ENCODE data around the gene INS.
A peak's percentile ranks its signal among the peaks of the same experiment; 100 is the strongest.
"Not testable (repeated sequence)": the region's sequence is repeated elsewhere in the genome, so short reads cannot be mapped to it uniquely, and the experiment has no call there.

INS gene

GRCh38 chr11:2195756-2196088, 34.7 kb upstream of the INS start:
- Histone ChIP-seq H3K4me1 (peaks cover 42% of the 10 kb centered on the region), H3K9me3 (no peaks in the 10 kb centered on the region), H3K36me3 (no peaks in the 10 kb centered on the region), H3K27me3 (no peaks in the 10 kb centered on the region), H3K4me3 (ENCODE audit: low read depth, low read length) (no peak overlapping the region)
- no peak for TF ChIP-seq CTCF (IDR thresholded peaks at IDR 0.05; ENCODE audit: low read depth, low read length)
- no peak for DNase-seq

- TF ChIP-seq CTCF (IDR thresholded peaks at IDR 0.05; ENCODE audit: low read depth, low read length) = peak; percentile 71
- Histone ChIP-seq H3K4me3 (ENCODE audit: low read depth, low read length) (no peak overlapping the region), H3K27me3 (no peaks in the 10 kb centered on the region), H3K4me1 (peaks cover 48% of the 10 kb centered on the region), H3K36me3 (no peaks in the 10 kb centered on the region), H3K9me3 (no peaks in the 10 kb centered on the region)
- peak; percentile 72 for DNase-seq
Measured at GRCh38 chr11:2194877-2195755, 34.1 kb upstream of the INS start.

DNA sequence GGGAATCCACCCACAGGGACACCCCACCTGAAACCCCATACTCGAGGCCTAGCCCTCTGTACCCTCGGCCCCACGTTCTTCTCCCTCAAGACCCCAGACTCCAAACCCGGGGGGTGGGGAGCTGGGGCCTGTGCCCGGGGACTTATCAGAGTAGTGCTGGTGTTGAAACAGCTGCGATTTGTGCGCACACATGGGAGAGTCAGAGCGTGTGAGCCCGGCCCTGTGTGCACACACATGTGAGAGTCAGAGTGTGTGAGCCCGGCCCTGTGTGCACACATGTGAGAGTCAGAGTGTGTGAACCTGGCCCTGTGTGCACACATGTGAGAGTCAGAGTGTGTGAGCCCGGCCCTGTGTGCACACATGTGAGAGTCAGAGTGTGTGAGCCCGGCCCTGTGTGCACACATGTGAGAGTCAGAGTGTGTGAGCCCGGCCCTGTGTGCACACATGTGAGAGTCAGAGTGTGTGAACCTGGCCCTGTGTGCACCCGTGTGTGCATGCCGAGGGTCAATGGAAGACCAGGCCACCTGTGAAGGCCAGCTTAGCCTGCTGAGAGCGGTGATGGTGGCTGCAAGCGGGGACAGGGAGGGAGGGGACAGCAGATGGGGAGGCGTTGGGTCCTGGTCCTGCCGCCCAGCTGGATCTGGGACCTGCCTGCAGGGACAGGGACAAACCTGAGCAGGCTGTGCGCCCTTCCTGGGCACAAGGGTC, 33.0 kb upstream of the INS start:
- not testable (repeated sequence) for H3K27me3 ChIP-seq; H3K36me3 ChIP-seq; H3K9me3 ChIP-seq; H3K4me3 ChIP-seq (ENCODE audit: low read depth, low read length)
- H3K4me1 ChIP-seq = peaks cover 51% of the 10 kb centered on the region
- peak; percentile 53 for DNase-seq

- Histone ChIP-seq H3K9me3 (no peaks in the 10 kb centered on the region), H3K27me3 (no peaks in the 10 kb centered on the region), H3K4me1 (peaks cover 51% of the 10 kb centered on the region), H3K4me3 (ENCODE audit: low read depth, low read length) (peak overlapping the region; percentile 16; the same call in 1 of the 2 replicates), H3K36me3 (no peaks in the 10 kb centered on the region)
- peak; percentile 94 for DNase-seq
- no peak for TF ChIP-seq CTCF (IDR thresholded peaks at IDR 0.05; ENCODE audit: low read depth, low read length)
Measured at GRCh38 chr11:2193099-2193887, 32.3 kb upstream of the INS start.

DNA sequence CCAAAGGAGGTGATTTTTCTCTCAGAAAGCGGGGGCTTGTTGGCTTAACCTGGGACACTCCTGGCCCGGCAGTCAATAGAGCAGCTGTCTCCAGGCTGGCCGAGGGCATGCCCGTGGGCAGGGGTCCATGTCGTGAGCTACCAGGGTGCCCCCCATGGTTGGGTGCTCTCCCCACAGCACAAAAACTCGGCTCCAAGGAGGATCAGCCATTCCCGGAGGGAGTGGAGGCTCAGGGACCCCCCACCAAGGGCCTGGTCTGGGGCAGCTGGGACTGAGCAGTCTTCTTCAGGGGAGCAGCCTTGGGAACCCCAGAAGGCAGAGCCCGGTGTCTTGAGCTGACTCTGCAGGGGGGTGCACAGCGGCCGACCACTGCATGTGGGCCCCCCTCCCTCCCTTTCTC, 31.4 kb upstream of the INS start:
- H3K4me1 ChIP-seq = peaks cover 45% of the 10 kb centered on the region
- no peaks in the 10 kb centered on the region for H3K9me3 ChIP-seq
- no peak overlapping the region for H3K4me3 ChIP-seq (ENCODE audit: low read depth, low read length)
- no peak for TF ChIP-seq CTCF (IDR thresholded peaks at IDR 0.05; ENCODE audit: low read depth, low read length)
- no peaks in the 10 kb centered on the region for H3K36me3 ChIP-seq
- H3K27me3 ChIP-seq = no peaks in the 10 kb centered on the region
- no peak for DNase-seq

- Histone ChIP-seq H3K4me3 (ENCODE audit: low read depth, low read length) (no peak overlapping the region), H3K9me3 (no peaks in the 10 kb centered on the region), H3K4me1 (peaks cover 43% of the 10 kb centered on the region), H3K36me3 (no peaks in the 10 kb centered on the region), H3K27me3 (no peaks in the 10 kb centered on the region)
- DNase-seq = no peak
- TF ChIP-seq CTCF (IDR thresholded peaks at IDR 0.05; ENCODE audit: low read depth, low read length) = no peak
Measured at GRCh38 chr11:2191883-2192282, 30.9 kb upstream of the INS start.
